OCI-LY3 (cell line): ENCODE measurements around the gene PYGM.

Experiments
- CTCF ChIP-seq: fragments of 200-600, 300-600 bp; sonication (generic); IDR thresholded peaks from 2 replicates; pipeline ENCODE4 v1.5.1; 2014; ENCODE audit warnings: antibody characterized with exemption, low read length, low read depth
- EZH2phosphoT487 ChIP-seq: fragments of 200-600 bp; shearing (Covaris generic); IDR thresholded peaks from 2 replicates; pipeline ENCODE4 v1.6.1; 2018; ENCODE audit warnings: antibody characterized with exemption, mixed run types, low read depth

DNA sequence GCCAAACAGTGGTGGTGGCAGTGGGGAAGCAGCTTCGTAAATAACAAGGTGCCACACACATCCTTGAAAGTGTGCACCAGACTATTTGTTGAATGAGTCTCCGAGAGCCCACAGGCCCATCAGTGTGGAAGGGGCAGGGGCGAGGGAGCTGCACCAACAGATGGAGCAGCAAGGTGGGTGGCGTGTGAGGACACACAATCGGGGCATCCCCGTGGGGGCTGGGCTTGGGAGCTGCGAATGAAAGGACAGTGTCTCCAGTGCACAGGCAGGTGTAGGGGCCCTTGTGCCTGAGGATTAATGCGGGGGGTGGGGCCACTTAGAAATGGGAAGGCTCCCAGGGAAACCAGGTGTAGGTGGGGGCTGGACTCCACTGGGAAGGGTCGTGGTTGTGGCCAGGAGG, 39.6 kb downstream of the PYGM start:
- no peak for TF ChIP-seq CTCF
- no peak for TF ChIP-seq EZH2phosphoT487
